H1 (cell line): ENCODE measurements around the gene ELAPOR1. TPM values are rescaled to one million over a fixed set of nuclear protein-coding genes. Genes with fewer than 3 reads are reported as not detected.

Experiments used
- CHD7 ChIP-seq: fragments of 300-600 bp; sonication (generic); IDR thresholded peaks from 2 replicates; pipeline ENCODE4 v1.7.1; 2012; ENCODE audit warnings: low read length, moderate library complexity, mild to moderate bottlenecking, inconsistent platforms; ENCODE audit not compliant: insufficient replicate concordance
- EP300 ChIP-seq, 2 experiments: IDR thresholded peaks; 1 replicate in 1 of 2; 2 replicates in 1 of 2; pipeline ENCODE4 v1.6.1; 2011 to 2012; ENCODE audit warnings: low read depth in 2 of 2, low read length in 2 of 2, mild to moderate bottlenecking in 2 of 2, borderline replicate concordance in 1 of 2, inconsistent platforms in 1 of 2, moderate library complexity in 1 of 2
- POLR2A ChIP-seq, 2 experiments: IDR thresholded peaks; 1 replicate in 1 of 2; 2 replicates in 1 of 2; pipeline ENCODE4 v1.6.1; 2011; ENCODE audit warnings: low read depth in 2 of 2, low read length in 2 of 2, mild to moderate bottlenecking in 2 of 2; ENCODE audit errors: control extremely low read depth in 1 of 2
- POLR2AphosphoS5 ChIP-seq: IDR thresholded peaks from 2 replicates; pipeline ENCODE4 v1.6.1; 2011; ENCODE audit warnings: low read depth, low read length
- RAD21 ChIP-seq, 2 experiments: IDR thresholded peaks in 1 of 2; conservative IDR thresholded peaks in 1 of 2; 2 replicates each; pipeline ENCODE4 v1.6.1; 2011; ENCODE audit warnings: low read depth in 2 of 2, low read length in 2 of 2, improper control_type of control experiment in 1 of 2, inconsistent platforms in 1 of 2, mild to moderate bottlenecking in 1 of 2, moderate library complexity in 1 of 2
- RBBP5 ChIP-seq: IDR thresholded peaks from 2 replicates; pipeline ENCODE4 v1.7.1; 2012; ENCODE audit warnings: low read depth, mild to moderate bottlenecking, inconsistent platforms, low read length, moderate library complexity, borderline replicate concordance
- SP1 ChIP-seq: IDR thresholded peaks from 2 replicates; pipeline ENCODE4 v1.6.1; 2011; ENCODE audit warnings: low read depth, low read length
- TEAD4 ChIP-seq: IDR thresholded peaks from 2 replicates; pipeline ENCODE4 v1.6.1; 2012; ENCODE audit warnings: low read depth, low read length, inconsistent platforms, mixed read lengths
- YY1 ChIP-seq: IDR thresholded peaks from 2 replicates; pipeline ENCODE4 v1.6.1; 2011; ENCODE audit warnings: low read depth, mild to moderate bottlenecking, low read length
- polyA plus RNA-seq, 7 experiments: library from polyadenylated mRNA; depleted of rRNA in 3 of 7; stranded (reverse) in 5 of 7; unstranded in 2 of 7; fragments of >200 nt in 5 of 7; fragments of 200-250 nt in 2 of 7; gene quantifications; 1 replicate in 5 of 7; 2 replicates in 1 of 7; 4 replicates in 1 of 7; pipeline versions ENCODE4 v1.2.1 to v1.2.3, GENCODE V29; 2011 to 2013; ENCODE audit warnings: missing spikeins in 2 of 7, mixed read lengths in 2 of 7
- total RNA-seq: library from RNA; stranded (reverse); fragmentation: NEBNext Ultra II Directional; extraction: Animal tissue kit (Norgen Biotek cat#: 25700); gene quantifications from 2 replicates; pipeline ENCODE4 v1.2.1, GENCODE V29; 2021

The ELAPOR1 gene
- total and polyA plus RNA-seq, 2 of the 8 experiments (the other 6 are each of a cell fraction or from before 2014, with no cell fraction given): 1.2 to 2.5 TPM

DNA sequence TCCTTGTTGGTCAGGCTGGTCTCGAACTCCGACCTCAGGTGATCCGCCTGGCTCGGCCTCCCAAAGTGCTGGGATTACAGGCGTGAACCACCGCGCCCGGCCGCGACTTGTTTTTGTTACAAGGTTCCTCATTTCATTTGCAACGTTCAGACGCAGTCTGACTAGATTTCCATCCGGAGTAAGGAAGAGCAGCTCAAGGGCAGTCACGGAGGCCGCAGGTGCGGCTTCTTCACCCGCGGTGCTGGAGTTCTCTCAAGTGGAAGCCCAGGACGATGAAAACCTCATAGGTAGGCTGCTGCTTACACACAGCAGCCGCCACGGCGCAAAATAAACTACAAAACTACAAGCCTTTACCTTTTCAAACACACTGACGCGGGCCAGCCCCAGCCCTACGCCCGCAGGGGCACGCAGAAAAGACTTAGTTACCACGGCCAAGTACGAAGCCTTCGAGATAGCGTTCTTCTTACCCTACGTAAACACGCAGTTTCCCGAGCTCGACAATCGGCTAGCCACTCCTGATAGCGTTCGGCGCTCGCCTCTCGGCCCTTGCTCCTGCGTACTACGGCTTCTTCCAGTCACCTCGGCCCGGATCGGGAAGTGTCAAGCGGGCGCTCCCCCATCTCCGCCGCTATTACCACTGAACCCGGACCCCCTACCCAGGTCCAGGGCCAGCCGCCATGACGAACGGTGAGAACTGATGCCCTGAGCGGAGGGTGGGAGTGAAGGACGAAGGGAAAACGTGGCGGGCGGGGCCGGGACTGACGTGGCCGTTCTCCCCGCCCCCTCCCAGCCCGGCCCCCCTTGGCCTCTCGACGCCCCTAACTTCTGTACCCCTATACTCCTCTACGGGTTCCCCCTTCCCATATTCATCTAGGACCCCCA, 23.5 kb upstream of the ELAPOR1 start, which contains the start of gene TMEM167B (continued):
- TF ChIP-seq RAD21 (IDR thresholded peaks at IDR 0.05 in 1 of 2, conservative IDR thresholded peaks at IDR 0.05 in 1 of 2; ENCODE audit: low read depth in 2 of 2, low read length in 2 of 2): no peak
- peak; percentile 84 for TF ChIP-seq YY1
- peak; percentile 54; the same call in 1 of the 2 replicates for TF ChIP-seq TEAD4
- TF ChIP-seq POLR2AphosphoS5: peak; percentile 63; the same call in 1 of the 2 replicates
- peak; percentile 67; the same call in 1 of the 2 replicates for TF ChIP-seq SP1
- no peak for TF ChIP-seq CHD7
- peak; percentile 99 for TF ChIP-seq RBBP5
- TF ChIP-seq EP300 (IDR thresholded peaks at IDR 0.05; ENCODE audit: borderline replicate concordance in 1 of 2, low read depth in 2 of 2, low read length in 2 of 2): peak in 1 of 2 experiments; percentile 80; a peak in 1 of 3 replicates
- peak in 1 of 2 experiments; percentile 74; a peak in 2 of 3 replicates for TF ChIP-seq POLR2A (IDR thresholded peaks at IDR 0.05; ENCODE audit: control extremely low read depth in 1 of 2, low read depth in 2 of 2, low read length in 2 of 2)
